Measurements from ENCODE around the gene CDK5RAP2.

- no peak for TF ChIP-seq ASH2L (IDR thresholded peaks at IDR 0.05; ENCODE audit: borderline replicate concordance, low read depth)
- no peak for TF ChIP-seq JUNB (IDR thresholded peaks at IDR 0.05)
- TF ChIP-seq MYC (IDR thresholded peaks at IDR 0.05; ENCODE audit: insufficient read depth, insufficient read length, insufficient replicate concordance, low read length, severe bottlenecking) = no peak
- no peak for TF ChIP-seq BACH1 (IDR thresholded peaks at IDR 0.05; ENCODE audit: borderline replicate concordance)
- TF ChIP-seq REST (IDR thresholded peaks at IDR 0.05; ENCODE audit: low read depth, low read length) = no peak
- TF ChIP-seq YY1 (IDR thresholded peaks at IDR 0.05; ENCODE audit: low read depth, low read length) = no peak
- no peak for TF ChIP-seq CHD2 (IDR thresholded peaks at IDR 0.05; ENCODE audit: borderline replicate concordance, low read depth, low read length)
- TF ChIP-seq POLR2AphosphoS2 (IDR thresholded peaks at IDR 0.05; ENCODE audit: low read depth, low read length) = no peak
- TF ChIP-seq POLR2A (IDR thresholded peaks at IDR 0.05; ENCODE audit: low read depth, low read length) = no peak
- TF ChIP-seq POLR2AphosphoS5 (IDR thresholded peaks at IDR 0.05; ENCODE audit: low read length) = no peak
Observed at GRCh38 chr9:120442308-120442995, 137.5 kb downstream of the CDK5RAP2 start.
